Skeletal muscle satellite cell (primary cell): ENCODE results near the gene AATF.

Experiments
- H3K27me3 ChIP-seq: 2 replicates; pipeline ENCODE4 v1.7.0; 2013; ENCODE audit warnings: low read length; ENCODE audit not compliant: control insufficient read depth, insufficient read depth
- H3K36me3 ChIP-seq: 2 replicates; pipeline ENCODE4 v1.7.0; 2013; ENCODE audit warnings: mild to moderate bottlenecking, control low read depth, low read length; ENCODE audit not compliant: insufficient read depth
- H3K4me1 ChIP-seq: 2 replicates; pipeline ENCODE4 v1.7.0; 2013; ENCODE audit warnings: low read length; ENCODE audit not compliant: control insufficient read depth, insufficient read depth
- H3K4me2 ChIP-seq: 2 replicates; pipeline ENCODE4 v1.7.0; 2013; ENCODE audit warnings: mild to moderate bottlenecking, low read length
- H3K4me3 ChIP-seq: 2 replicates; pipeline ENCODE4 v1.7.0; 2013; ENCODE audit warnings: low read length
- H3K9ac ChIP-seq: 2 replicates; pipeline ENCODE4 v1.7.0; 2013; ENCODE audit warnings: mild to moderate bottlenecking, low read depth, low read length, moderate library complexity
- H3K9me3 ChIP-seq: replicated peaks from 2 replicates; pipeline ENCODE4 v1.7.0; 2013; ENCODE audit warnings: mild to moderate bottlenecking, control low read depth, low read length

Gene AATF

DNA sequence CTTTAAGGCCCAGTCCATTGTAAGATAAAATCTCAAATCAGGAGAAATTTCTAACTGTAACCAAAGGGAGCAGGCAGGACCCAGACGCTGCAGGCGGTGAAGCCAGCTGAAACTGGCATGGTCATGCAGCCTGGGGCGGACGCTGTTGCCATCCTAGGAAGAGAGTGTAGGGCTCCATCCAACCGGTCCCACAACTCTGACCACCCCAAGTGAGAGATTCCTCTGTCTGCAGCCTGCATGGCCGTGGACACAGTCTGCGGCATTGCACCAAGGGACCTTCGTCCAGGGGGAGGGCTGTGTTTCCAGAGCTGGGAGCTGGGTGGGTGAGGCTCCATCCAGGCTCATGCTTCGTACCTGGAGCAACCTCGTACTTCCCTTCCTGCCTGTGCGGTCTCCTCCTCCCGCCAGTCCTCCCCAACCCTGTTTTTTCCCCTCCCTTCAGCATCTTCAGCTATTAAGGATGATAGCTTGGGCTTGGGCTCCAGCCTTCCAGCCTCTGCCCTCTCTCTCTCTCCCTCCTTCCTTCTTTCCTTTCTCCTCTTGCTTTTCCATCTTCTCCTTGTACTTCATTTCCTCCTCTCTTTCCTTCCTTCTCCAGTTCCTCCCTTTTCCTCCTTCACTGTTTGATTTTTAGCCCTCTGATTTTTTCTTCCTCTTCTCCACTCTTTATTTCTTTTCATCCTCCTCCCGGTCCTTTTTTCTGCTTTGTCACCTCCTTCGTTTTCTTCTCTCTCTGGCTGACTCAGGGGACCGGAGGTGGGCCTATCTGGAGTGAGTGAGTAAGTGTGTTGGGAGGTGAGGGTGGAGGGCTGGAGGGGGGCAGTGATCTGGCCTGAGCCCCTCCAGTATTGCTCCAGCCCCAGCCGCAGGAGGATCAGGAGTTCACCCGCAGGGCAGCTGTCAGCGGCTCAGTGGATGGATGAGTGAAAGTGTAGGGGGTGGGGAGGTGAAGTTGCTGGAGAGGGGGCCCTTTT is 28.4 kb upstream of the AATF start:
- Histone ChIP-seq H3K4me3 (no peak overlapping the region), H3K27me3 (peaks cover 59% of the 10 kb centered on the region), H3K36me3 (no peaks in the 10 kb centered on the region), H3K9me3 (no peaks in the 10 kb centered on the region), H3K4me1 (no peaks in the 10 kb centered on the region), H3K9ac (no peak overlapping the region), H3K4me2 (no peak overlapping the region)

DNA sequence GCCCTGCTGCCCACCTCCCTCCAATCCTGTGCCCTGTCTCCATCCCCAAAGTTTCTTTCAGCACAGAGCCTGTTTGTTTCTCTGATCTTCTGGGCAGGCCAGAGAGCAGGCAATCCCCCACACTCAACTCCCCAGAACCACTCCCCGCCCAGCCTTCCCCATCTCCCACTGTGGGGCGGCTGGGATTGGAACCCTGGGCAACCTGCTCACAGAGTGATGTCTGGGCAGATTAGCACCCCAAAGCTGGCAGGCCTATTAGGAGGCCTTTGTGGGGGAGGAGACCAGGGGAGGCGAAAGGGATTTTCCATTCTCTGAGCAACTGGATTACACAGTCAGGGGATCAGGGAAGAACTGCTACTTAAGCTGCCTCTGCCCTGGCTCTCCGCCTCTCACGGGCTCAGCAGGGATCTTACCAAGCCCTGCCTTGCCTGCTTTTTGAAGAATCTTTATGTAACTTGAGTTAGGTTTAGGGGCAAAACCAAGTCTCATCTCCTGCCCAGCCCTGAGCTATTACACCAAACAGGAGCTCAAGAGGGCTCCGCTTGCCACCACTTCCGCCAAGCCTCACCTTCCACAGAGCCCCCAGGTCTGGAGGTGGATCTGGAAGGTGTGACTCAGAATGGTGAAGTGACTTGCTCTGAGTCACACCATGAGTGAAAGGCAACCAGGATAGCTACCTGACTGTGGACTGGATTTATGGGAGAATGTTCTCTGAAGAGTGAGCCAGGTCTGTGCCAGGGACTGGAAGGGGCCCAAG is 27.5 kb upstream of the AATF start:
- no peaks in the 10 kb centered on the region for H3K4me1 ChIP-seq

DNA sequence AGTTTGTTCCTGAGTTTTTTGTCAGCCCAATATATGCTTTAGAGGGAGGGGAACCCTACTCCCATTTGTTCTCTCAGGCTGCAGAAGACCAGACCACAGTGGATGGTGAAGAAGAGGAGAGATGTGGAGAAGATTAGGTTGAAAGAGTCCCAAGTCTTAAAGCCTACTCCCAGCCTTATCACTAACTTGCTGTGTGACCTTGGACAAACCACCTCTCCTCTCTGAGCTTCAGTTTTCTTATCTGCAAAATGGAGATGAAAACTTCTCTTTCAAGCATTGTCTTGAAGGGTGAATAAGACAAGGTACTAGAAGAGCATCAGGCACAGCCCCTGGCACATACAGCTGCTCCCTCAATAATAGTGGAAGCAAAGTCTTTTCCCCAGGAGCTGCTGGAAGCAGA is 26.6 kb upstream of the AATF start:
- peaks cover 76% of the 10 kb centered on the region for H3K27me3 ChIP-seq

More for the DNA sequence above, 27.5 kb upstream of the AATF start:
- Histone ChIP-seq H3K9me3 (no peaks in the 10 kb centered on the region), H3K36me3 (no peaks in the 10 kb centered on the region), H3K27me3 (peaks cover 68% of the 10 kb centered on the region), H3K4me3 (no peak overlapping the region), H3K4me2 (no peak overlapping the region), H3K9ac (no peak overlapping the region)

DNA sequence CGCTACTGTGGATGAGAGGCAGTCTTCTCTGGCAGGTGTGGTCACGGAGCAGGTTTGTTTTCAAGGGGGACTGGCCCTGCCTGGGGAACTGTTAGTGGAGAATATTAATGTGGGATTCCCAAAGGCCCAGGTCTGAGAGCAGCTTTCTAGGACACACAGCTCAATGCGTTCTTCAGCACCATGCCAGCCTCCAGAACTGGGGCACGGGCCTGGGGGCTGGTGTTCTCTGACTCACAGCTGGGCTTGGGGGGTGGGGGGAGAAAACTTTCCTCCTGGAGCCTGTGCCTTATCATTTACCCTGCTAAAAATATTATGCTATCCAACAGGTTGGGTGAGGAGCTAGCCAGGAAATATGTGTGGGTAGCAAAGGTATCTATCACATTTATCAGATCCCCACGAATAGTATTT is 24.9 kb upstream of the AATF start:
- Histone ChIP-seq H3K4me1 (no peaks in the 10 kb centered on the region), H3K27me3 (peaks cover 84% of the 10 kb centered on the region), H3K36me3 (no peaks in the 10 kb centered on the region)

More for the DNA sequence above, 26.6 kb upstream of the AATF start:
- no peak overlapping the region for H3K4me2 ChIP-seq
- no peak overlapping the region for H3K4me3 ChIP-seq
- no peak overlapping the region for H3K9ac ChIP-seq
- no peaks in the 10 kb centered on the region for H3K9me3 ChIP-seq
- H3K36me3 ChIP-seq, result no peaks in the 10 kb centered on the region
- H3K4me1 ChIP-seq, result no peaks in the 10 kb centered on the region

DNA sequence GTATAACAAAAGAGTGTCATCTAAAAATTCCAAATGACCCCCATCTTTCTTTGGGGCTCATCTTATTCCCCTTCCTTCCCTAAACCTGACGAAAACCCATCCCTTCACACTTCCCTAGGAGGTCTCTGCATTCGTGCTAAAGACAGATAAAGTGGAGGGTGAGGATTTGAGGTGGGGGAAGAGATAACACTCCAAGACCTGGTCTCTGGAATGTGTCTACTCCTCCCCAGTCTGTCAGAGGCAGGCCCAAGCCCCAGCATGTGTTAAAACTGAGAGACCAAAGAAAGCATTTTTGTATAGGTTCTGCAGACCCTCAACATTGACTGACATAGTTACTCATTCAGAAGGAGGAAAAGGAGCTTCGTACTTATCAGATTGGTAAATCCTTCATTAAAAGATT is 22.5 kb upstream of the AATF start:
- no peaks in the 10 kb centered on the region for H3K9me3 ChIP-seq
- no peak overlapping the region for H3K4me3 ChIP-seq
- H3K4me2 ChIP-seq, result no peak overlapping the region
- no peaks in the 10 kb centered on the region for H3K36me3 ChIP-seq
- H3K27me3 ChIP-seq, result peaks cover 86% of the 10 kb centered on the region
- no peaks in the 10 kb centered on the region for H3K4me1 ChIP-seq
- no peak overlapping the region for H3K9ac ChIP-seq

More for the DNA sequence above, 24.9 kb upstream of the AATF start:
- Histone ChIP-seq H3K4me3 (no peak overlapping the region), H3K9me3 (no peaks in the 10 kb centered on the region), H3K9ac (no peak overlapping the region), H3K4me2 (no peak overlapping the region)

DNA sequence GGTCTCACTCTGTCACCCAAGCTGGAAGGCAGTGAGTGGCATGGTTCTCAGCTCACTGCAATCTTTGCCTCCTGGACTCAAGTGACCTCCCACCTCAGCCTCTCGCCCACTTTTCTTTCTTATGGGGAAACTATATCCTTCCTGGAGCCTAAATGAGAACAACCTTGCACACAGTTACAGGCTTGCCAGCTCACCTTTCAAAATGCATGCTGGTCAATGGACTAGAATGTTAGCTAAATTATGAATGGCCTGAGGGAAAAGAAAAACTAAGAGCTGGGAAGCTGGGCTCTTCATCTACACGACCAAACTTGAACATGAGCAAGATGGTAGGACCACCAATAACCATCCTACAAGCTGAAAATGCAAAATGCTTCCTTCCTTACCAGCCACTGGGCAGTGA is 22.1 kb upstream of the AATF start:
- no peaks in the 10 kb centered on the region for H3K4me1 ChIP-seq
- no peaks in the 10 kb centered on the region for H3K9me3 ChIP-seq
- no peak overlapping the region for H3K4me3 ChIP-seq
- H3K4me2 ChIP-seq, result no peak overlapping the region
- H3K27me3 ChIP-seq, result peaks cover 86% of the 10 kb centered on the region
- no peaks in the 10 kb centered on the region for H3K36me3 ChIP-seq
- no peak overlapping the region for H3K9ac ChIP-seq

DNA sequence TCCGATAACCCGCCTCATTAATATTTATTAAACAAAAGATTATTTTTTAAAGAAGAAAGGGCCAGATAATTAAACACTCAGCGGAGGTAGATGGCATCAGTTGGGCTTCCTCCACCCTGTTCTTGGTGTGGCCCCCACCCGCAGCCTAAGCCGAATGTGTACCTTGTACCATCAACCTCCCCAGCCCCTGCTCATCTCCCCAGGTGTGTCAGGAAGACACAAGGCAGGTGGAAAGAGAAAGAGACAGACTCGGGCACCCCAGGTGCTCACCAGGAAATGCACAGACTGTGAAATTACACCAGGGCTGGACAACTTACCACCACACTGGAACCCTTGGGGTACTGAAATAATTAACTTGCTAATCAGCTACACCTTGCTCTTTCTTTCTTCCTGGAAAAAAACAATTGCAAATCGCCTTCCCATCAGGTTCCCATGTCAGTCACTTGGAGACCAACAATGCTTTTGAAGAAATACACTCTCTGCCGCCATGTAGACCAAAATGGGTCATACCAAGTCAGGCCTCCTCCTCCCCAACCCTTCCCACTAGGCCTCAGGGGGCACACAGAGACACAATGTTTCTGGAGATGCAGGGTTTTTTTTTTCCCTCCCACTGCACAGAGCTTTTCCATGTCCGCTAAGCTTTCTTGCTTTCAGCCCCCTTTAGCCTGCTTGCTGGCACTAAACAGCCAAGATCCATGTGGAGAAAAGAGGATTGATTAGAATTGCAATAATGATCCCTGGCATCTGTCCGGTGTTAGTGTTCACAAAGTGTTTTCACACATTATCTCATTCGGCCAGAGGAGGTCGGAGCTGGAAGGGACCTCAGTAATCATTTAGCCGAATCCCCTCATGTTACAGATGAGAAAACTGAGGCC is 20.0 kb upstream of the AATF start:
- Histone ChIP-seq H3K36me3 (no peaks in the 10 kb centered on the region), H3K27me3 (peaks cover 86% of the 10 kb centered on the region), H3K4me2 (no peak overlapping the region), H3K4me3 (no peak overlapping the region), H3K4me1 (peaks cover 5% of the 10 kb centered on the region), H3K9me3 (no peaks in the 10 kb centered on the region), H3K9ac (no peak overlapping the region)

DNA sequence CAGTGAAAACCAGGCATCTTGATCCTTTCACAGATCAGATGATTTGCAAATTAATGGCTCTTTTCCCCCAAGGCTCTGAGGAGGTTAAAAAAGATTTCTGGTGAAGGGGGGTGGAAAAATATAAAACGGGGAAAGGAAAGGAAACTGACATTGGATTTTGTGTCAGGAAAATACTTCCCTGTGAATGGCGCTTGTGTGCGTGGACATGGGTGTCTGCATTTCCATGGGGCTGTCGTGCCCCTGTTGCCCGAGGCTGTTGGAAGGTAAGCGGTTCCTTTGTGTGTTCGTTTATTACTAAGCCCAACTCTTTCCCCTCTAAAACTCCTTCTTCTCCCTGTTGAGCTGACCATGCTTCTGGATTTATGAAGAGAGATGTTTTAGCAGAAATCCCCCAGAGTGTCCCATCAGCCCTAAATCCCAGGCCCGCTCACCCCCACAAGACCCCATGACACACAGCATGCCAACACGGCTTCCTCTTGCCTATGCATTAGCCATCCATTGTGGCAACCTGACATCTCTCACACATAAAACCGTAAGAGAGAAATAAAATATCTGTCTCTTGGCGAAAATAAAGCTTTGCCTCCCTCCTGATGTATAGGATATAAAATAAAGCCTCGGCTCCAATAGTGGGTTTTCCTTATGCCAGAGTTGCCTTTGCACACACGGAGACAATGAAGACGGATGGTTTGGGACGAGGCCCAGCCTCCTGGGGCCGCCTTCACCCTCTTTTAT is 18.7 kb upstream of the AATF start:
- Histone ChIP-seq H3K4me3 (no peak overlapping the region), H3K9me3 (no peaks in the 10 kb centered on the region), H3K4me2 (no peak overlapping the region), H3K36me3 (no peaks in the 10 kb centered on the region), H3K27me3 (peaks cover 95% of the 10 kb centered on the region), H3K9ac (no peak overlapping the region), H3K4me1 (peaks cover 18% of the 10 kb centered on the region)

DNA sequence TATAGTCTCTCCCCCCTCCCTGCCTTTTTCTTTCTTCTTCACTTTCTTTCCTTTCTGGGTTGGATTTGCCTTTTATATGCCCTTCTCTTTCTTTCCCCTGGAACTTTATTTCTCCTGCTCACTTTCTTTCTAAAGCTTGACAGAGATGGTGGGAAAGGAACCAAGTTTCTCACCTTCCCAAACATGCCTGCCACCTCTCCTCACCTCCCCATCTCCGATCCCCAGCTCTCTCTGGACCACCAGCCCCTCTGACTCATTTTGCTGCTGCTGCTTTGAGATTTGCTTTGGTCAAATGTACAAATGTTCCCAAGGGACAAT is 18.2 kb upstream of the AATF start:
- H3K27me3 ChIP-seq, result peaks cover 95% of the 10 kb centered on the region
- no peak overlapping the region for H3K4me2 ChIP-seq
- no peak overlapping the region for H3K9ac ChIP-seq
- no peaks in the 10 kb centered on the region for H3K9me3 ChIP-seq
- no peak overlapping the region for H3K4me3 ChIP-seq
- no peaks in the 10 kb centered on the region for H3K36me3 ChIP-seq
- H3K4me1 ChIP-seq, result peaks cover 21% of the 10 kb centered on the region

DNA sequence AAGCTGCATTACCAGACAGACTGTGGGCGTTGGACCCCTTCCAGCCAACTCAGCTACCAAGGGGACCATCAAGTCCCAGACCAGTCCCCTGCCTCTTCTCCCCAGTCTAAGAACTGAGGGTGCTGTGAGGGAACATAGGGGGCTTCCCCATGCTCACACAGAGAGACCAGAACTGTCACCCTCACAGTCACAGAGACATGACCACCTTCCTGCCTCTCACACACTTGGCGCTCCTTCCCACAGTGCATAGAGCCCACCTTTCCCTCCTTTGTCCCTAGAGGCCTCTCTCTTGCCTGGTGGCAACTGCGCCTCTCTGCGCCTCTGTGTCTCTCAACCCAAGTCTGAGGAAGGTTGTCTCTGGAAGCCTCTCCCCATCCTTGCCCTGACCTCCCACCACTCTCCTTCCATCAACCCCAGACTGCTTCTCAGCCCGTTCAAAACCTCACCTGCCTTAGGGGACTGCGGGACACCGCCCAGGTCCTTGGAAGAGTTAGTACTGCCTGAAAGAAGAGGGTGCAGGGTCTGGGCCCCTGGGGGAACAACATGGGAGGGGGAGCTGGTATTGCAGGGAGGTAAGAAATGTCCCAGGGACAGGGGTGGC is 17.6 kb upstream of the AATF start:
- peaks cover 27% of the 10 kb centered on the region for H3K4me1 ChIP-seq
- H3K9ac ChIP-seq, result no peak overlapping the region
- H3K27me3 ChIP-seq, result peaks cover 96% of the 10 kb centered on the region
- no peak overlapping the region for H3K4me2 ChIP-seq
- no peak overlapping the region for H3K4me3 ChIP-seq
- no peaks in the 10 kb centered on the region for H3K36me3 ChIP-seq
- no peaks in the 10 kb centered on the region for H3K9me3 ChIP-seq
